ENCODE data around the gene REPIN1. TPM values are rescaled to one million over a fixed set of nuclear protein-coding genes. Genes with fewer than 3 reads are reported as not detected.
A peak's percentile ranks its signal among the peaks of the same experiment; 100 is the strongest.

Gene REPIN1
- total and polyA plus RNA-seq, 4 donors: 38.4 to 135 (median 62.0) TPM

DNA sequence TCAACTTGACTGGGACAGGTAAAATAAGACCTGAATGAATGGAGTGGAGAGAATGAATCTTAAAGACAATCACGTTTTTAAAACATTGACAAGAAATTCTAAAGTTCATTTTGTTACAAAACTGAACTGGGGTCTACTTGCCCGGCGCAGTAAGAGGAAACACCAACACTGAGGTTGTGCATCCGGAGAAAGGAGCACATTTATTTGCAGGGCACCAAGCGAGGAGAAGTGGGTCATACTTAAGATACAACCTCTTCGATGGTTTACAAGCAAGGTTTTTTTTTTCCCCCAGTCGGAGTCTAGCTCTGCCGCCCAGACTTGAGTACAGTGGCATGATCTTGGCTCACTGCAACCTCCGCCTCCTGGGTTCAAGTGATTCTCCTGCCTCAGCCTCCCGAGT, 3.4 kb upstream of the REPIN1 start:
- Histone ChIP-seq H3K4me1 (ENCODE audit: control insufficient read depth in 5 of 5, insufficient read depth in 5 of 5, low read length in 5 of 5) (peaks cover 0 to 16% (median 1%) of the 10 kb centered on the region in 5 donors), H3K4me3 (no peak overlapping the region), H3K27ac (ENCODE audit: low read depth in 1 of 2, low read length in 1 of 2) (no peak overlapping the region), H3K9me3 (ENCODE audit: control insufficient read depth in 4 of 4, insufficient read depth in 3 of 4, low read length in 3 of 4) (no peaks in the 10 kb centered on the region), H3K9ac (ENCODE audit: insufficient read depth in 1 of 2, low read length in 2 of 2) (no peak overlapping the region), H3K27me3 (ENCODE audit: control insufficient read depth in 3 of 3, insufficient read depth in 3 of 3, low read length in 2 of 3) (no peaks in the 10 kb centered on the region), H3K36me3 (ENCODE audit: control insufficient read depth in 4 of 4, insufficient read depth in 4 of 4, low read length in 4 of 4) (peaks cover 0 to 4% (median 0%) of the 10 kb centered on the region in 4 donors)
- TF ChIP-seq, protein P1, sequence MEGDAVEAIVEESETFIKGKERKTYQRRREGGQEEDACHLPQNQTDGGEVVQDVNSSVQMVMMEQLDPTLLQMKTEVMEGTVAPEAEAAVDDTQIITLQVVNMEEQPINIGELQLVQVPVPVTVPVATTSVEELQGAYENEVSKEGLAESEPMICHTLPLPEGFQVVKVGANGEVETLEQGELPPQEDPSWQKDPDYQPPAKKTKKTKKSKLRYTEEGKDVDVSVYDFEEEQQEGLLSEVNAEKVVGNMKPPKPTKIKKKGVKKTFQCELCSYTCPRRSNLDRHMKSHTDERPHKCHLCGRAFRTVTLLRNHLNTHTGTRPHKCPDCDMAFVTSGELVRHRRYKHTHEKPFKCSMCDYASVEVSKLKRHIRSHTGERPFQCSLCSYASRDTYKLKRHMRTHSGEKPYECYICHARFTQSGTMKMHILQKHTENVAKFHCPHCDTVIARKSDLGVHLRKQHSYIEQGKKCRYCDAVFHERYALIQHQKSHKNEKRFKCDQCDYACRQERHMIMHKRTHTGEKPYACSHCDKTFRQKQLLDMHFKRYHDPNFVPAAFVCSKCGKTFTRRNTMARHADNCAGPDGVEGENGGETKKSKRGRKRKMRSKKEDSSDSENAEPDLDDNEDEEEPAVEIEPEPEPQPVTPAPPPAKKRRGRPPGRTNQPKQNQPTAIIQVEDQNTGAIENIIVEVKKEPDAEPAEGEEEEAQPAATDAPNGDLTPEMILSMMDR (IDR thresholded peaks at IDR 0.05; ENCODE audit: control extremely low read depth, extremely low read depth): no peak
- no peak for DNase-seq
- 62 to 79% methylated on average over 10 of the region's 10 CpGs for WGBS, 2 donors
- ATAC-seq (ENCODE audit: insufficient read depth, low FRiP score): no peak

DNA sequence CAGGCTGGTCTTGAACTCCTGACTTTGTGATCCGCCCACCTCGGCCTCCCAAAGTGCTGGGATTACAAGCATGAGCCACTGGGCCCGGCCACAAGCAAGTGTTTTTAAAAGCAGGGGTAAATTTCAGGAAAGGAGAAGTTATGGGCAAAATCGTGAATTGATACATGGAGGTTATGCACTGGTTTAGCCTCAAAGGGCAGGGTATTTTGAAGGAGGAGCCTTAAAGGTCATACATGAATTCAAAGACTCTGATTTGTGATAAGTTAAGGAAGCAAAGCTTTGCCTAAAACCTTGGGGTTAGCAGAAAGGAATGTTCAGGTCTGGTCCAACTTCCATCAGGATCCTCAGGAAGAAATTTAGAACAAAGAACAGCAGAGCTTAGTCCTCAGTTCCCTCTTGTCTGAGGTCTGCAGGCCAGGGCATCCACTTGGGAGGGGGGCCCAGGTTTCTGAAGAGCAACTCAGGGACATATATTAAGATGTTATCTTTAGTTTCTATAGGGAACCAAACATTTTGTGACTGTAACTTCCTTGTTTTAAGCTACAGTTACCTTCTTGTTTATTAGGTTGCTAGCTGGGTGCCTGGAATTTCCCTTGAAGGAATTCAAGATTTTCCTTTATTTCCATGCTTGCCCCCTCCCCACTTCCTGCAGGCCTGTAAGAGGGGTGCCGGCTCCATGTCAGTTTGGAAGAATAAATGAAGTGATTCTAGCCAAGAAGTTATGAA, 2.8 kb upstream of the REPIN1 start:
- Histone ChIP-seq H3K4me1 (ENCODE audit: control insufficient read depth in 5 of 5, insufficient read depth in 5 of 5, low read length in 5 of 5) (peaks cover 0 to 23% (median 4%) of the 10 kb centered on the region in 5 donors), H3K9ac (ENCODE audit: insufficient read depth in 1 of 2, low read length in 2 of 2) (no peak overlapping the region), H3K9me3 (ENCODE audit: control insufficient read depth in 4 of 4, insufficient read depth in 3 of 4, low read length in 3 of 4) (no peaks in the 10 kb centered on the region), H3K27me3 (ENCODE audit: control insufficient read depth in 3 of 3, insufficient read depth in 3 of 3, low read length in 2 of 3) (no peaks in the 10 kb centered on the region), H3K27ac (ENCODE audit: low read depth in 1 of 2, low read length in 1 of 2) (no peak overlapping the region), H3K4me3 (no peak overlapping the region), H3K36me3 (ENCODE audit: control insufficient read depth in 4 of 4, insufficient read depth in 4 of 4, low read length in 4 of 4) (peaks cover 0 to 8% (median 0%) of the 10 kb centered on the region in 4 donors)
- ATAC-seq (ENCODE audit: insufficient read depth, low FRiP score) (no peak), DNase-seq (no peak)
- WGBS, 2 donors: 59 to 76% methylated on average over 5 of the region's 5 CpGs
- TF ChIP-seq, protein P1 (IDR thresholded peaks at IDR 0.05; ENCODE audit: control extremely low read depth, extremely low read depth): no peak

DNA sequence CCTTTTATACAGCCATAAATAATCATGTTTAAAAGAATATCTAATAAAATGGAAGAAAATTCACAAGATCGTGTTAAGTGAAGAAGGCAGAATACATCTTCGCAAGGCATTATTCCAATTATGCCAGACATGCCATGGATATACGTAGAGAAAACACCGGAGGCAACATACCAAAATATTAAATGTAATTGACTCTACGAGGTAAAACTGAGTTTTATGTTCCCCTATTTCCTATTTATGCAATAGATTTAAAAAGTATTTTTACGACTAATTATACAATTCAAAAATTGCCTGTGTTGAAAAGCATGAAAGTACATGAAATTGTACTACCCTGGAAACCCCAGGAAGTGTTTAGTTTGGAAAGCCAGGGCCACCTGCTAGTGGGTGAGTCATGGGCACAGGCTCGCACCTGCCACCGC, 936 bp upstream of the REPIN1 start:
- TF ChIP-seq, protein P1 (IDR thresholded peaks at IDR 0.05; ENCODE audit: control extremely low read depth, extremely low read depth): no peak

More for the DNA sequence above, 936 bp upstream of the REPIN1 start:
- DNase-seq (peak in 1 of 3 donors; percentile 64), ATAC-seq (ENCODE audit: insufficient read depth, low FRiP score) (no peak)
- Histone ChIP-seq H3K27me3 (ENCODE audit: control insufficient read depth in 3 of 3, insufficient read depth in 3 of 3, low read length in 2 of 3) (no peaks in the 10 kb centered on the region), H3K9ac (ENCODE audit: insufficient read depth in 1 of 2, low read length in 2 of 2) (peak overlapping the region; percentile 50 to 77), H3K4me1 (ENCODE audit: control insufficient read depth in 5 of 5, insufficient read depth in 5 of 5, low read length in 5 of 5) (peaks cover 0 to 26% (median 5%) of the 10 kb centered on the region in 5 donors), H3K9me3 (ENCODE audit: control insufficient read depth in 4 of 4, insufficient read depth in 3 of 4, low read length in 3 of 4) (no peaks in the 10 kb centered on the region), H3K4me3 (no peak overlapping the region), H3K36me3 (ENCODE audit: control insufficient read depth in 4 of 4, insufficient read depth in 4 of 4, low read length in 4 of 4) (peaks cover 0 to 26% (median 4%) of the 10 kb centered on the region in 4 donors), H3K27ac (ENCODE audit: low read depth in 1 of 2, low read length in 1 of 2) (peak overlapping the region; percentile 97 to 99)
- 36 to 44% methylated on average over 8 of the region's 8 CpGs for WGBS, 2 donors
